ENCODE data around the gene TMEM98.
"Not testable (repeated sequence)": the region's sequence is repeated elsewhere in the genome, so short reads cannot be mapped to it uniquely, and the experiment has no call there.

The TMEM98 gene

GRCh38 chr17:32976605-32977004 is 48.7 kb downstream of the TMEM98 start:
- no peaks in the 10 kb centered on the region for H3K36me3 ChIP-seq
- DNase-seq: no peak
- no peaks in the 10 kb centered on the region for H3K4me1 ChIP-seq
- H3K4me3 ChIP-seq (ENCODE audit: low read depth, low read length): no peak overlapping the region
- TF ChIP-seq, protein P1, sequence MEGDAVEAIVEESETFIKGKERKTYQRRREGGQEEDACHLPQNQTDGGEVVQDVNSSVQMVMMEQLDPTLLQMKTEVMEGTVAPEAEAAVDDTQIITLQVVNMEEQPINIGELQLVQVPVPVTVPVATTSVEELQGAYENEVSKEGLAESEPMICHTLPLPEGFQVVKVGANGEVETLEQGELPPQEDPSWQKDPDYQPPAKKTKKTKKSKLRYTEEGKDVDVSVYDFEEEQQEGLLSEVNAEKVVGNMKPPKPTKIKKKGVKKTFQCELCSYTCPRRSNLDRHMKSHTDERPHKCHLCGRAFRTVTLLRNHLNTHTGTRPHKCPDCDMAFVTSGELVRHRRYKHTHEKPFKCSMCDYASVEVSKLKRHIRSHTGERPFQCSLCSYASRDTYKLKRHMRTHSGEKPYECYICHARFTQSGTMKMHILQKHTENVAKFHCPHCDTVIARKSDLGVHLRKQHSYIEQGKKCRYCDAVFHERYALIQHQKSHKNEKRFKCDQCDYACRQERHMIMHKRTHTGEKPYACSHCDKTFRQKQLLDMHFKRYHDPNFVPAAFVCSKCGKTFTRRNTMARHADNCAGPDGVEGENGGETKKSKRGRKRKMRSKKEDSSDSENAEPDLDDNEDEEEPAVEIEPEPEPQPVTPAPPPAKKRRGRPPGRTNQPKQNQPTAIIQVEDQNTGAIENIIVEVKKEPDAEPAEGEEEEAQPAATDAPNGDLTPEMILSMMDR (IDR thresholded peaks at IDR 0.05; ENCODE audit: low read depth, low read length): no peak
- H3K9me3 ChIP-seq: no peaks in the 10 kb centered on the region
- no peaks in the 10 kb centered on the region for H3K27me3 ChIP-seq

GRCh38 chr17:32980230-32980629 is 52.3 kb downstream of the TMEM98 start:
- H3K9me3 ChIP-seq: no peaks in the 10 kb centered on the region
- DNase-seq: no peak
- no peak overlapping the region for H3K4me3 ChIP-seq (ENCODE audit: low read depth, low read length)
- H3K27me3 ChIP-seq: no peaks in the 10 kb centered on the region
- H3K36me3 ChIP-seq: no peaks in the 10 kb centered on the region
- TF ChIP-seq, protein P1 (IDR thresholded peaks at IDR 0.05; ENCODE audit: low read depth, low read length): no peak
- H3K4me1 ChIP-seq: no peaks in the 10 kb centered on the region

DNA sequence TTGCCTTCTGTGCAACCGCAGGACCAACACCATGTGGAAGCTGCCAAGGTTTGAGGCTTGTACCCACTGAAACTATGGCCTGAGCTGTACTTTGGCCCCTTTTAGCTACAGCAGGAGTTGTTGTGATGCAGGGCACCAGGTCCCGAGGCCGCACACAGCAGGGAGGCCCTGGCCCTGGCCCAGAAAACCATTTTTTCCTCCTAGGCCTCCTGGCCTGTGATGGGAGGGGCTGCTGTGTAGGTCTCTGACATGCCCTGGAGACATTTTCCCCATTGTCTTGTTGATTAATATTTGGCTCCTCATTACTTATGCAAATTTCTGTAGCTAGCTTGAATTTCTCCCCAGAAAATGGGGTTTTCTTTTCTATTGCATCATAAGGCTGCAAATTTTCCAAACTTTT is 53.7 kb downstream of the TMEM98 start:
- H3K36me3 ChIP-seq; H3K4me1 ChIP-seq; H3K4me3 ChIP-seq (ENCODE audit: low read depth, low read length); DNase-seq; H3K9me3 ChIP-seq; H3K27me3 ChIP-seq: not testable (repeated sequence)

DNA sequence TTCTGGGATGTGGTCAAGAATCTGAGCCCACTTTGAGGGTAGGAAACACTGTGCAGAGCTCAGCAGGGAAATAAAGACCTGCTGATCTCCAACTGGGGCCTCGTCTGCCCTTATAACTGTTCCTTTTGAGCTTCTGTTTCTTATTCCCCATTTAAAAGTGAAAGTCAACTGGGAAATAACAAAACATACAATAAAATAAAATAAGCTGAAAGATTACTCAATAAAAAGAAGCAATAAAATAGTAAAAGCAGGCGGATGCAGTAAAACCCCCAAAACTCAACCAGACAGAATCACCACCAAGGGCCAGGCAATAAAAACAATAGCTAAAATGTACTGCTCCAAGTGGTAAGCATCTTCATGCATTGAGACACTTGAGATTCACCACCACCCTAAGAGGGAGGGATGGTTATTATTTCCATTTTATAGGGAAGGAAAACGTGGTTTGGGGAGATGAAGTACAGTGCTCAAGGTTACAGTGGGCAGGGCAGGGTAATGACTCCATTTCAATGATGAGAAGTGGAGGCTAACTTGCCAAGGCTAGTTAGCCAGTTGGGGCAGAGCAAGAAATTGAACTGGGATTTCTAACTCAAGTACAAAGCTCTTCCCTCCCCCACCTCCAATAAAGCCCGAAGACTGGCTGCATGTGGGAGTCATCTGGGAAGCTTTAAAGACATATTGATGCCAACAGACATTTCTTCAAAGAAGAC is 57.2 kb downstream of the TMEM98 start:
- no peaks in the 10 kb centered on the region for H3K9me3 ChIP-seq
- no peak for DNase-seq
- H3K27me3 ChIP-seq: no peaks in the 10 kb centered on the region
- H3K4me3 ChIP-seq (ENCODE audit: low read depth, low read length): no peak overlapping the region
- no peaks in the 10 kb centered on the region for H3K4me1 ChIP-seq
- TF ChIP-seq, protein P1 (IDR thresholded peaks at IDR 0.05; ENCODE audit: low read depth, low read length): no peak
- no peaks in the 10 kb centered on the region for H3K36me3 ChIP-seq

GRCh38 chr17:32987453-32987805 is 59.5 kb downstream of the TMEM98 start:
- H3K27me3 ChIP-seq; H3K4me3 ChIP-seq (ENCODE audit: low read depth, low read length); H3K9me3 ChIP-seq; H3K4me1 ChIP-seq; DNase-seq; H3K36me3 ChIP-seq: not testable (repeated sequence)

- not testable (repeated sequence) for H3K9me3 ChIP-seq; H3K27me3 ChIP-seq; H3K4me1 ChIP-seq; DNase-seq; H3K36me3 ChIP-seq; H3K4me3 ChIP-seq (ENCODE audit: low read depth, low read length)
Measured at GRCh38 chr17:32987868-32988267, 59.9 kb downstream of the TMEM98 start.

DNA sequence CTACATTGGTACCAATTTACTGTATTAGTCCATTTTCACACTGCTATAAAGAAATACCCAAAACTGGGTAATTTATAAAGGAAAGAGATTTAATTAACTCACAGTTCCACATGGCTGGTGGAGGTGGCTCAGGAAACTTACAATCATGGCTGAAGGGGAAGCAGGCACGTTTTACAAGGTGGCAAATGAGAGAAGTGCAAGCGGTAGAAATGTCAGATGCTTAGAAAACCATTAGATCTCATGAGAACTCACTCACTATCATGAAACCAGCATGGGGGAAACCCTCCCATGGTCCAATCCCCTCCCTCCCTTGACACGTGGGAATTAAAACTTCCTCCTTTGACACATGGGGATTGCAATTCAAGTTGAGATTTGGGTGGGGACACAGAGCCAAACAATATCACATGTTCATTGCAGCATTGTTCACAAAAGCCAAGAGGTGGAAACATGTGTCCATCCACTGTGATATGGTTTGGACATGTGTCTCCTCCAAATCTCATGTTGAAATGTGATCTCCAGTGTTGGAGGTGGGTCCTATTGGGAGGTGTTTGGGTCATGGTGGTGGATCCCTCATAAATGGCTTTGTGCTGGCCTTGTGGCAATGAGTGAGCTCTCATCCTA is 60.6 kb downstream of the TMEM98 start:
- Histone ChIP-seq H3K27me3 (no peaks in the 10 kb centered on the region), H3K36me3 (no peaks in the 10 kb centered on the region), H3K4me3 (ENCODE audit: low read depth, low read length) (no peak overlapping the region), H3K9me3 (no peaks in the 10 kb centered on the region), H3K4me1 (no peaks in the 10 kb centered on the region)
- TF ChIP-seq, protein P1 (IDR thresholded peaks at IDR 0.05; ENCODE audit: low read depth, low read length): no peak
- no peak for DNase-seq

All from BE2C (cell line).